Measurements from ENCODE around the gene CBARP. TPM values are rescaled to one million over a fixed set of nuclear protein-coding genes. Genes with fewer than 3 reads are reported as not detected.
A peak's percentile ranks its signal among the peaks of the same experiment; 100 is the strongest.

CBARP gene
- total and polyA plus RNA-seq, 9 of the 15 experiments (the other 6 are each of a cell fraction or from before 2014, with no cell fraction given), result 0.03 to 8.9 (median 1.2) TPM; not detected in 1

GRCh38 chr19:1206864-1207450, 30.8 kb downstream of the CBARP start (continued):
- TF ChIP-seq HMBOX1 (IDR thresholded peaks at IDR 0.05) (no peak), RBBP5 (IDR thresholded peaks at IDR 0.05; ENCODE audit: borderline replicate concordance, insufficient read depth, low read length, poor library complexity, severe bottlenecking) (peak; percentile 46), RBFOX2 (IDR thresholded peaks at IDR 0.05; ENCODE audit: low read depth, low read length) (peak; percentile 42; the same call in 1 of the 2 replicates), MXI1 (IDR thresholded peaks at IDR 0.05; ENCODE audit: low read depth, low read length) (no peak), UBTF (IDR thresholded peaks at IDR 0.05; ENCODE audit: borderline replicate concordance in 1 of 2, low read depth in 2 of 2, low read length in 2 of 2) (peak in 1 of 2 experiments; percentile 47; a peak in 1 of 4 replicates)

Measured in K562 (cell line).